Gastrocnemius medialis (tissue), 4 donors: ENCODE data around the gene GABARAP.

Source experiments
- CTCF ChIP-seq, 5 experiments: fragments of 450-650 bp in 3 of 5; fragments of 200-600 bp in 2 of 5; sonication (generic) in 2 of 5; IDR thresholded peaks in 4 of 5; conservative IDR thresholded peaks in 1 of 5; 1 replicate in 4 of 5; 2 replicates in 1 of 5; pipeline ENCODE4 v1.5.1; 2016 to 2019; ENCODE audit warnings: antibody characterized with exemption in 5 of 5, mild to moderate bottlenecking in 3 of 5, moderate library complexity in 3 of 5
- POLR2A ChIP-seq, 2 donors: fragments of 450-650 bp; IDR thresholded peaks; one replicate each; pipeline ENCODE4 v1.6.1; 2017; ENCODE audit warnings: antibody characterized with exemption in 2 of 2, mild to moderate bottlenecking in 2 of 2, moderate library complexity in 2 of 2

GRCh38 chr17:7249214-7249613 lies 7.0 kb upstream of the GABARAP start:
- no peak for TF ChIP-seq POLR2A (IDR thresholded peaks at IDR 0.05)
- no peak for TF ChIP-seq CTCF (IDR thresholded peaks at IDR 0.05 in 4 of 5, conservative IDR thresholded peaks at IDR 0.05 in 1 of 5)
